Stimulated activated naive CD4-positive, alpha-beta T cell treated with Interleukin-2 at 50 U/mL for 16 hours (primary cell): Measurements from ENCODE around the gene LAMTOR1.

ENCODE experiments used
- DNase-seq: peaks from one replicate; lab custom pipeline; 2025; lab: John Stamatoyannopoulos, UW

LAMTOR1 gene

DNA sequence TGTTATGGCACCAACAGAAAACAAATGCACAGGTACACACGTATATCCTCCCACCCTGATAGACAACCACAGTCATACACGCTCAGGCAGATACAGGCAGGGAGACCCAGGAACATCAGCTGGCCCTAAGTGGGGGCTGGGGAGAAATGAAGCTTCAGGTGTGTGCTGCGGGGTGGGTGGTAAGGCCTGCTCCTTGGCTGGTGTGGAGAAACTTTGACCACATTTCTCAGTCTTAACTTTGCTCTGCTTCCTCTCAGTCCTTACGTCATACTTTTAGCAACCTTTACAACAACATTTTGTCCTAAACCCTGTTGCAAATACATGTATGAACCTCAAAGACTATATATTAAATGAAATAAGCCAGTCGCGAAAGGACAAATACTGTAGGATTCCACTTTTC is 16.1 kb upstream of the LAMTOR1 start:
- no peak for DNase-seq

DNA sequence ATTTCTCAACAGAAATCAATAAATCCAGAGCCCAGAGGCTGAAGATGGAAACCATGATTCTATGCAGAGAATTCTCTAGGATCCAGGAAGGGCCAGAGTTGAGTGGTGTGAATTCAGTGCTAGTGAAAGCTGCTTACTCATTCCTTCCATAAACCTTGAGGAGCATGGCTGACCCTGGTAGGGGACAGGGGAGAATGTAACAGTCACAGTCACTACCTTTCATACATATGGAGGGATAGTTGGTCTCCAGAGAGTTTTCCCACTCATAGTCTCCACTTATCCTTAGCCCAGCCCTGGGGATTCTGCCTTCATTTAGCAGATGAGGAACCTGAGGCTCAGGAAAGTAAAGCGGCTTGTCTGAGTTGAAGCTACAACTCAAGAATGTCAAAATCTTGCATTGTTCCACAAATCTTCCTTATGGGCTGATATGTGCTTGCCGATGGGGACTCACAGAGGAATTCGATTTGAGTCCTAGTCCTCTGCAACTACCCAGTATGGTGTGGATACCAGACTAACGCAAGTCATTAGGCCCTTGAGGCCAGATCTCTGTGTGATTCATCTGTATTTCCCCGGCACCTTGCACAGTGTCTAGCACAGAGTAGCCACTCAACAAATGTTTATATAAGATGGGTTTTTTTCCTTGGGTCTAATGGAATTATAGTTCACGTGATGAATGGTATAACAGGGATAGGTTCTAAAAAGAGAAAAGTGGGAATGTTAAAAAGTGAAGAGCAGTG is 13.1 kb upstream of the LAMTOR1 start:
- DNase-seq, result no peak

DNA sequence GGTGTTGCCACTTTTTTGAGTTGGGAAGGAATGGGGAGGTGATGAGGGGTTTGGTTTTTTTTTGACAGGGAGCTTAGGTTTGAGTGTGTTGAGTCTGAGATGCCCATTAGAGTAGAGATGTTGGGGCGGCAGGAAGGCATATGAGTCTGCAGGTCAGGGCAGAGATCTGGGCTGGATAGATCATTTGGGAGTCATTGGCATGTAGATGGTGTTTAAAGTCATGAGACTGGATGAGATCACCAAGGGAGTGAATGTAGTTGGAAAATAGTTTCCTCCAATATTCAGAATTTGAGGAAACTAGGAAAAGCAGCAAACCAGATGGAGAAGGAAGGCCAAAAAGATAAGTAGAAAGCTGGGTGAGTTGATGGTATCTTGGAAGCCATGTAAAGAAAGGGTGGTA is 11.5 kb upstream of the LAMTOR1 start:
- DNase-seq, result no peak

DNA sequence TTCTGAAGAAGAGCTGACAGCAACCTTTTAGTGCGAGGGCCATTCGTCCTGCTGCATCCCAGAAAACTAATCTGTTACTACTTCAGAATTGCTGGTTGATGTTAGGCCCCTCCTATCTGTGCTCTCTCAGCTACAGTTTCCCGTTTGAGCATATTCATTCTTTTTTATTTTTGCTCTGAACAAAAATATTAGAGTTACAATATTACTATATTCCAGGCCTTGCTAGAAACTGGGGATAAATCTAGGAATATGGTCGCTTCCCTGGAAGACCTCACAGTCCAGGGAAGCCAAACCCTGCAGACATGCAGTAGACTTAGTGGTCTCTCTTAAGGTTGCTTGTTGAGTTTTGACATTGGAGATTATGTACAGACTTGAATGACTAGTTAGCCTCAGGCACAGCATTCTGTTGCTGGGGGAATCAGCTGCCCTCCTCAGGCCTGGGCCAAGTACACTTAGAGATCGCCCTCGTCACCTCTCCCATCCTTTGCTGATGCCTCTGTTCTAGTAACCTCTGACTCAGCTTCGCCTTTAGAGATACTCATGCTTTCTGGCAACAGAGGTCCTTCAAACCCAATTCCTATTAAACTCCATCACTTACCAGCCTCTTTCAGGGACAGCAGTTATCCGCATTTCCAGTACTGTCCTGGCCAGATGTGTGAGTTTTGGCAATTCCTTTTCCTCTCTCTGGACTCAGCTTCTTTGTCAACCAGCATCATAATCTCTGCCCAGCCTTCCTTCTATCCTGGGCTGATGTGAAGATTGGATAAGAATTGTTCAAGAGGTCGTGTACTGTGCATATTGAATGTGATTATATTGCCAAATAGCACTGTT is 10.1 kb upstream of the LAMTOR1 start:
- no peak for DNase-seq

DNA sequence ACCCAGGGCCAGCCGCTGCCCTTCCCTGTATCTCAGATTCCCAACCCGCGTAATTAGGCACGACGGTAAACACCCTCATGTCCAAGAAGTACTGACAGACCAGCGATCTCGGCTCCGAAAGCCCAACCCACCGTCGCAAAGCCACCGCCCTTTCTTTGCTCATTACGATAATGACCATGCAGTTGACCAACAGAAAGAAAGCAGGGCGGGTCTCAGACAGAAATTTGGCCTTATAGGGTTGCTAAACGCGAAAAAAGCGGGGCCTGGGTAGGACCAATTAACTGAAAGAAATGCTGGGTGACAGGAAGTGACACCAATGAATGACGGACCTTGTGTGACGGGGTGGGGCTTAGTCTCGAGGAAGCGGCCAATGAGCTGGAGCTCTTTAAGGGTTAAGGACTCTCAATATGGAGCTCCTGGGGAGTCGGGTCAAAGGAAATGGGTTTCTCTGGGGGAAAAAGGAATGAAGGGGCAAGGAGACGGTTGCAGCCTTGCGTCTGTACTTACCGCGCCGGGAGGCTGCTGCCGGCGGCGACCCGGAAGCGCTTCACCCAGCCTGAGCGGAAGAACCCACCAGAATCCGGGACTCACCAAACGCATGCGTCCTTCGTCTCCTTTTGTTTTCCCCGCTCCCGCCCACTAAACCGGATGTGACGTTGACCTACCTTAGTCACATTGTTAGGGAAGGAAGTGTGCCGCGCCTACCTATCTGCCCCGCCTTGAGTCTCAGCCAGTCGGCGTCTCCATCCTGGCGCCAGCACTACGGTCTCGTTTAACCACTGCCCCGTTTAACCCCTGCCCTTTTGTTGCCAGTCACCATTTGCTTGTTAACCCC is 9.3 kb upstream of the LAMTOR1 start, which contains the start of gene ANAPC15:
TSS of gene ANAPC15 (minus strand) at position 553 of the 835 bp plus-strand sequence. CDS start 1,419 bp downstream, outside the sequence.
- DNase-seq, result peak; percentile 99

DNA sequence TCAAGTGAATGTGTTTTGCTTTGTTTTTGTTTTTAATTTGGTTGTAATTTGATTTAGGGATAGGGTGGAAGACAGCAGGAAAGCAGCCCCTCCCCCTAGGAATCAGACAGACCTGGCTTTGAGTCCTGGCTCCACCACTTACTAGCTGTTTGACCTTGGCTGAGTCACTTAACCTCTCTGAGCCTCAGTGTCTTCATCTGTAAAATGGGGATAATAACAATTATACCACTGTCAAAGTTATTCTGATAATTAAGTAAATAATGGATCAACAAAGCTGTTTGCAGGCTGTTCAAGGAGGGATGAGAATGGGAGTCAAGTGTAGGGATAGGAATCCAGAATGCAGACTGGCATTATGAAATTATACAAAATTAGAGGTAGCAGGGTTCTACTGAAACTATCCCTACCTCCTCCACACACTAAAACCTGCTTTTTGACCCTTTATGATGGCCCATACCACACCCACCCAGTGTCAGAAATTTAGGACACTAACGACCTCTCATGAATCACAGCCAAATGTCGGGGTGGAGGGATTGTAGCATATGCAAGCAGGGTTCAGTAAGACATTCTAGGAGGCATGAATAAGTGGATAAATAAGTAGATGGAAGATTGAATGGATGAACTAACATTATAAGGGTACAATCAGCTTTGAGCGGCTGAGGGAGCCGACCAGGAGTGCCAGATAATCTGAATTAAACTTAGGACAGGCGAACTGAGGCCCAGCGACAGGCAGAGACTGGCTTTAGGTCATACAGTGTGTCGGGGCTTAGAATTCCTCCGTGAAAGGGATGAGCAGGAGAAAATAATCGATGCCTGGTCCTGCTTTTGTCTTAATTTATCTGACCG is 8.4 kb upstream of the LAMTOR1 start:
- DNase-seq, result no peak

DNA sequence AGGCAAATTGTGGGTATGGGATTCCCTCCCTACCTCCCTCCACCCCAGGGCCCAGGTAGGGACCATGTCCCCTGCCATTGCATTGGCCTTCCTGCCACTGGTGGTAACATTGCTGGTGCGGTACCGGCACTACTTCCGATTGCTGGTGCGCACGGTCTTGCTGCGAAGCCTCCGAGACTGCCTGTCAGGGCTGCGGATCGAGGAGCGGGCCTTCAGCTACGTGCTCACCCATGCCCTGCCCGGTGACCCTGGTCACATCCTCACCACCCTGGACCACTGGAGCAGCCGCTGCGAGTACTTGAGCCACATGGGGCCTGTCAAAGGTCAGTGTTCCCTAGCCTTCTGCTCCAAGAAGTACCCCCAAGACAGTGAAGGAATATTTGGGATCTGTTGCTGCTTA is 2.8 kb upstream of the LAMTOR1 start, which contains the start of gene TOMT:
TSS of gene TOMT (plus strand) at position 37 of the 400 bp plus-strand sequence. CDS start at position 65, 28 bp downstream.
- DNase-seq, result no peak

DNA sequence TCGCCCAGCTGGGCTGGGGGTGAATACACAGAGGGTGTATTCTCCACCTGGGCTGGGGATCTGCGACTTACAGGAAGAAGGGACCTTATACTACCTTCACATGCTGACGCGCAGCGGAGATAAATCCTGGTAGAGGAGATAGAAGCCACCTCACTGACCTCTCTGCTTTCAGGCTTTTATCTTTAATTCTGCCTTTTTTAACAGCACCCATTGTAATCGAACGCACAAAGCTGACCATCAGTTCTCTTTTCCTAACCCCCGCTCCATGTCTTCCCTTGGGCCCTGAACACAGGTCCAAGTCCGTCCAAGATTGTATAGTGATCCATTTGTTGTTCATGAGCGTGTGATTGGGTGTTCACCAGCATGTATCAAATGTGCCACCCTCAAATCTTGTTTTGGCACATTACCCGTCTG is 664 bp upstream of the LAMTOR1 start:
- no peak for DNase-seq

DNA sequence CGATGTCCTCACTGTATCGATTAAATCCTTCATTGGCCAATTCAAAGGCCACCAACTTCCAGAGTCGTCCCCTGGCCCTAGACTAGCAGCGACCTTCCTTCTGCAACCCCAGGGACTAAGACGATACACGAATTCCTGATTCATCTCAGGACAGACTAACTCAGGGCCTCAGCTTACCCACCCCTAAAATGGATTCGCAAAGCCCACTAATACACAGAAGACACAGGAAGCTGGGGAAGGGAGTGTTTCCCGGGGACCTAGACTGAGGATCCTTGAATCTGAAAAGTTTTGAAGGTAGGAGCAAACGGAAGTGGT is 509 bp downstream of the LAMTOR1 start:
- no peak for DNase-seq

DNA sequence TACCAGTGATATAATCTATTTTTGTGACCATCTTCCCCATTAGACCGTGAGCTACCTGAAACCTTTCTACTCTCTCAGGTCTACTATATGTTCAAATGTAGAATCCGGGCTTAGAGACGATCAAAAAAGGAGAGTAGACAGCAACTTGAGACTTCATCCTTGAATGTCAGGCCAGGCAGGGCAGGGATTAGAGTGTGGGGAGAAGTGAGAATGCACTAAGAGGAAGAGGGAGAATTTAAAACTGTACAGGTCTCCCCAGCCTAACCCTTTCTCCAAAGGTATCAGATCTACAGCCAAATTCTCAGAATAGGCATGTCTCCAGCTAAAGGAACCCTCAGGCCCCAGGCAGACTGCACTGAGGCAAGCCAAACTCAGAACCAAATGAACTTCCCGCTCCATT is 935 bp downstream of the LAMTOR1 start:
- no peak for DNase-seq

DNA sequence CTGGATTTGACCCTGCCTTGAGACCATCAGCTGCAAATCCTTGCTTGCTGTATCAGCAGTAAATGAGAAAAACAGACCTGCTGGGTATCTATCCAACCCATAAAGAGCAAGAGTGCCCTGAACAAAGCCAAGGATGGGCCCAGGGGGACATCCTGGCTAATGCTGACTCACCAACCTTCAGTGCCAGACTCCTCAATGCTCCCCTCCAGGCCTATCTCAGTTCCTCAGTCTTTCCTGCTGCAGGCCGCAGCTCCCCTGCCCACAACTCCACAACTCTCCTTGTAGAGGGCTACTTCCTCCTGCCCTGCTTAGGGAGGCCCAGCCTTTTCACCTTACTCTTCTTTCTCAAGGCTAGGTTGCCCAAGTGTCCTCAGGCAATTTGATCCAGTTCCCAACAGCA is 2.6 kb downstream of the LAMTOR1 start:
- no peak for DNase-seq

DNA sequence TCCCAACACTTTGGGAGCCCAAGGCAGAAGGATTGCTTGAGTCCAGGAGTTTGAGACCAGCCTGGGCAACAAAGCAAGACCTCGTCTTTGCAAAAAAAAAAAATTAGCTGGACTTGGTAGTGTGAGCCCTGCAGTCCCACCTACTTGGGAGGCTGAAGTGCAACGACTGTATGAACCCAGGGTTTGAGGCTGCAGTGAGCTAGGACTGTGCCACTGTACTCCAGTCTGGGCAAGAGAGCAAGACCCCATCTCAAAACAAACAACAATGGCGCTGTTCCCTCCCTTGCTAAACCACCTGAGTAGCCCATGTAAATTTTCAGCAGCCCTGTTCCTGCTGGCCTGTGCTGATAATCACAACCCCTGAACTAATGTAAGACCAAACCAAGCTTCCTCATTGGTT is 3.1 kb downstream of the LAMTOR1 start:
- DNase-seq, result no peak

DNA sequence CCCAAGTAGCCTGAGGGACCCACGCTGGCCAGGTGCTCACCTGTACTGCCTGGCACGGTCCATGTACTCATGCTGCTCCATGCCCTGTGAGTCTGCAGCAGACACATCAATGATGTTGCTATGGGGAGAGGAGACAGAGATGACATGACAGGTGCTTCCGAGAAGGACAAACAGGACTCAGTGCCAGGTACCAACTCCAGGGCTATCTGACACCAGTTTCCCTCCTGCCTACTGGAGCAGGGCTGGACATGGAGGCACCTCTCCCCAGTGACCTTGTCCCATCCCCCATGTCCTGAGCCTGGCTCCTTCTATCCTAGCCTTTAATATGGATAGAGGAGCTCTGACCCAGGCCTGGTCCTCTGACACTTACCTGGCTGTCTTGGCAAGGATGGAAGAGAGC is 4.4 kb downstream of the LAMTOR1 start:
- DNase-seq, result no peak

DNA sequence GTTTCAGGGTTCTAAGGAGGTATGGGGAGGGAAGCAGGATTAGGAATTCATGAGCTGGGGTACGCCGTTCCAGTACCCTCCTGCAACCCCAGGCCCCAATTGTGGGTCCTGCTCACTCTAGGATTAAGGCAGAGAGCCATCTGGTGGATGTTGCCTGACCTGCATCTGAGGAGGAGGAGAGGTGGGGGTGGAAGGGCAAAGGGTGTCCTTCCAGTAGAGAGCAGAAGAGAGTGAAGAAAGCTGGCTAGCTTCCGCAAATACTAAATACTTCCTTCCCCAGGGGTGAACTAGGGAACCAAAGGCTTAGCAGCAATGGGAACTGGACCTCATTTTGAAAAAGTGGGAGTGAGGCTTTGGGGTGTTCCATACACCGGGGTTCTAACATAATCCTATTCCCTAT is 11.8 kb downstream of the LAMTOR1 start:
- DNase-seq, result peak; percentile 41

DNA sequence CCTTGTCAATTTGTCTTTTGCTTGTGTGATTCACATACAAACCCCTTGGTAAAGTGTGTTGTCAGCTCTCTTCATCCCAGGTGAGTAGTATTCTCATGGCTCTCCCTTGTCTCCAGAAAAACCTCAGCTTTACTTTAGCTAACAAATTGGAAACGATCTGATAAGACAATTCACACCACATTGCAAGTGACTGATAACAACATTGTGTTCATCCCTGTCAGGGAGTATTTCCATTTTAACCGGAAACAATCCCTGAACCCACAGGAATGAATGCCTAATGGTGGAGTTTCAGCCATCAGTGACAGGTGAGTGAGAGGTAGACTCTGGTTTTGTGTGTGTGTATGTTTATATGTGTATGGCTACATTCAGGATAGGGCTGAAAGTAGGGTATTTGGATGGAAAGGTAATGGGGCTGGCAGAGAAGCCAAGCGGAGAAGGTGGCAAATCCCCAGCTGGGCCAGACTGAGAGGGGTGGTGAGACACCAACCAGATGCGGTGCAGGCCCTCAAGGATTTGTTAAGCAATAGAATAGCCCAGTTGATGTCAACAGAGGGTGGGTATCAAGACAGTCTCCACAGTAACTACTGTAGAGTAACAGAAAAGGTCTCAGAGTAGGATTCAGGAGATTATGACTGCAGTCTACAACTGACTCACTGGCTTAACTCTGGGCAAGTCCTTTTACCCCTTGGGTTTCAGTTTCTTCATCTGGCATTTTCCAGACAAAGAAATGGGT is 14.9 kb downstream of the LAMTOR1 start:
- no peak for DNase-seq

DNA sequence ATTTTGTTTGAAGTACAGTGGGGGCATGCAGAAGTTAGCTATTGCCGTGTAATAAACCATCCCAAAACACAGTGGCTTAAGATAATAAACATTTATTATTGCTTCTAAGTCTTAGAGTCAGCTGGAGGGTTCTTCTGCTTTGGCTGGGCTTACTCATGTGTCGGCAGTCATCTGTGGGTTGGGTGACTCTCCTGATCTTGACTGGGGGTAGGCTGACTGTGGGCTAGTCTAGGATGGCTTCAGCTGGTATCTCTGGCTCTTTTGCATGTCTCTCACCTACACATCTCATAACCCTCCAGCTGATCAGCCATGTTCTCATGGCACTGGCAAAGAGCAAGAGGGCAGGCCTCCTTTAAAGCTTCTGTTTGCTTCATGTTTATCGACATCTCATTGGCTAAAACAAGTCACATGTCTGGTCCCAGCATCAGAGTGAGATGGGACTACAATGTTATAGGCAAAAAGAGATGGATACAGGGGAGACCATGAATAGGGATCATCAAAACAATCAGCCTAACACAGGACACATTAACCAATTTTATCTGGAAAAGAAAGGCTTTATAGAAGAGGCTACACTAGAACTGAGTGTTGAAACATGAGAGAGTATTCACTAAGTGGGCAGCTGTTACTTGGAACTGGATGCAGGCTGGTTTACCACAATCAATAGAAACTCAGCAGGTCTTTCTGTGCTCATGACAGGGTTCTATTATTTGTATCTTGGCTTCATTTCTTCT is 17.3 kb downstream of the LAMTOR1 start:
- DNase-seq, result no peak

DNA sequence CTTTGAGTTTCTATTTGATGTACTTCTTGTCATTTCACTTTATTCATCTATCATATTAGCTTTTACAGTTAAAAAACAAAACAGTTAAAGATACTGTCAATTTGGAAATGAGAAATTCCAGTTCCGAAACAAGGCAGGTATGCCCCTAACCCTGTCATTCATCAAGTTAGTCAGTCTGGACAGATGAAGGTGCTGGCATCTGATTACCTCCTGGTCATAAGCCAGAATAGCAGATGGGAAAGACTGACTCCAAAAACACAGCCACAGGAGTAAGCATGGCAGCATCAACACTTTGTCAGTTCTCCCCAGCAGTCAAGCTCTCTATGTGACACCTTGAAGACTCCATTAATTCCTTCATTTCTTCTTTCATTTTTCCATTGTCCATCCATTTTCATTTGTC is 18.1 kb downstream of the LAMTOR1 start:
- no peak for DNase-seq

DNA sequence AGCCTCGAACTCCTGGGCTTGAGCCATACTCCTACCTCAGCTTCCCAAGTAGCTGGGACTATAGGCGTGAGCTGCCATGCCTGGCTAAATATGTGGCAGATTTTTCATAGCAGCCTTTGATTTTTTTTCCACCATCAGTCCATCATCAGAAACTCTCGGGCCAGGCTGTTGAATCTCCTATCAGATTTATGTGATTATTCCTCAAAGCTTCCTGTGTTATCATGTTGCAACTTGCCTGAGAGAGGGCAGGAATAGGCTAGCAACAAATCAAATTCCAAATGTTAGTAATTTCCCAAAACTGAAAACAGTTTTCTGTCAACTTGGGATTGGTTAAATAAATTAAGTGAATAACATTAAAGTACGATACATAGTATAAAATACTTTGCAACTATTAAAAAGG is 19.0 kb downstream of the LAMTOR1 start:
- DNase-seq, result no peak

DNA sequence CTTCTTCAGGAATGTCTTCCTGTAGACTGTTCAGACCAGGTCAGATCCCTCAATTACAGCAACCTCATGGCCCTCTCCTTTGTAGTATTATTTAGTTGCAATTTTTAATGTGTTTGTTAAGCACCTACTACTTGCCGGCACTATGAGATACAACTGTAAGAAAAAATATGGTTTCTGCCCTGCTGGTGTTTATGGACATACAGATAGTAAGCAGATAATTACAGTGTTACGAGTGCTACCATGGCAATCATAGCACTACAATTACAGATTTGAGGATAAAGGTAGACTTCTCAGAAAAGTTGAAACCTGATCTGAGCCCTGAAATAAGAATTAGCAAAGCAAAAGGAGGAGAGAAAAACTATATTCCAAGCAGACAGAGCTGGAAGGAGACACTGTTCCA is 19.7 kb downstream of the LAMTOR1 start:
- no peak for DNase-seq

DNA sequence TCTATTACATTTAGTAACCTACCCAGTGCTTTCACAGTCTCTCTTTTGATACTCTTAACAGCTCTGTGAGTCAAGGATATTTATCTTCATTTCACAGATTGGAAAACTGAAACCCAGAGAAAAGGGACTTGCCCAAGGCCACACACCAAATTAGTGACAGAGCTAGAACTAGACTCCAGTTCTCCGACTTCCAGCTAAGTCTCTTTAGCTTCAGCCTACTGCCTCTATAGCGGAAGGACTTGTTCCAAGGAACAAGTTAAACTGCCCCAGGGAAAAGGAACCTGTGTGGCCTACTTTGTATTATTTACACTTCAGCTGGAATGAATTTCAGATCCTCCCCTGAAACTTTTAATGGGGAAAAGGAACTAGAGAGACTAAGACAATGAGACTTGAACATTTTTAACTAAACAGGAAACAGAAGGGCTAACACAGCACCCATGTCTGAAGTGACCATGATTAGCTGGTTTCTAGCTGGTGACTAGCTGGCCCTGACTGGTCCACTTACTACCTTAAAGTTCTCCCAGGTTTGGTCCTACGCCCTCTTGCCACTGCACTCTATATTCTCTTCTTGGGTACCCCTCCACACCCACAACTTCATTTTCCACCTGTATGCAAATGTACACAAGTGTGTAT is 21.2 kb downstream of the LAMTOR1 start:
- no peak for DNase-seq
